ENCODE data around the gene ZSCAN26. TPM values are rescaled to one million over a fixed set of nuclear protein-coding genes. Genes with fewer than 3 reads are reported as not detected.
A peak's percentile ranks its signal among the peaks of the same experiment; 100 is the strongest.

ZSCAN26 gene
- total RNA-seq, 1 experiment from 2014 or later, result 10.8 TPM

GRCh38 chr6:28224131-28225055, 42.5 kb upstream of the ZSCAN26 start:
- H3K27ac ChIP-seq (ENCODE audit: low read length), result peak overlapping the region; percentile 42; the same call in 1 of the 2 replicates
- no peak; the same call in 1 of the 2 replicates for ATAC-seq
- TSS peak; percentile 99 for BruUV-seq (replicated peaks)
- peaks cover 19% of the 10 kb centered on the region for H3K79me2 ChIP-seq (ENCODE audit: low read length)
- DNase-seq, result no peak
- peaks cover 23% of the 10 kb centered on the region for H3K4me1 ChIP-seq (ENCODE audit: insufficient read depth, low read length)
- no peak for TF ChIP-seq EZH2 (IDR thresholded peaks at IDR 0.05; ENCODE audit: low read length, unreplicated experiment)
- no peaks in the 10 kb centered on the region for H3K9me2 ChIP-seq (replicated peaks; ENCODE audit: low read length)
- peak overlapping the region; percentile 93 for H2AFZ ChIP-seq (ENCODE audit: low read length)
- H3K4me3 ChIP-seq (ENCODE audit: low read length), result peak overlapping the region; percentile 92
- no peaks in the 10 kb centered on the region for H4K20me1 ChIP-seq (ENCODE audit: low read length)
- POLR2A ChIA-PET (ENCODE audit: unreplicated experiment), result no interaction called here
- H3K9me3 ChIP-seq (ENCODE audit: low read length), result no peaks in the 10 kb centered on the region
- H3K9ac ChIP-seq (ENCODE audit: low read length), result peak overlapping the region; percentile 81
- CTCF ChIA-PET, result no interaction called here
- H3K4me2 ChIP-seq (ENCODE audit: low read length), result peak overlapping the region; percentile 84
- no peaks in the 10 kb centered on the region for H3K27me3 ChIP-seq (ENCODE audit: low read length)
- intact Hi-C loops (cut with micrococcal nuclease), result loop anchor here (1.0 to 5.0 kb wide), 4 partner anchors 28 to 130 kb away; partner anchors contain the start of genes ZKSCAN4 and ZSCAN31
- H3F3A ChIP-seq (ENCODE audit: low read length, unreplicated experiment), result no peaks in the 10 kb centered on the region
- H3K36me3 ChIP-seq (ENCODE audit: low read depth, low read length), result peaks cover 17% of the 10 kb centered on the region

- Histone ChIP-seq H3F3A (ENCODE audit: low read length, unreplicated experiment) (no peaks in the 10 kb centered on the region), H4K20me1 (ENCODE audit: low read length) (no peaks in the 10 kb centered on the region), H3K27me3 (ENCODE audit: low read length) (no peaks in the 10 kb centered on the region), H2AFZ (ENCODE audit: low read length) (peak within 1 kb of the TSS; percentile 93), H3K36me3 (ENCODE audit: low read depth, low read length) (peaks cover 24% of the 10 kb centered on the region), H3K4me1 (ENCODE audit: insufficient read depth, low read length) (peaks cover 20% of the 10 kb centered on the region), H3K4me2 (ENCODE audit: low read length) (peak within 1 kb of the TSS; percentile 84), H3K4me3 (ENCODE audit: low read length) (peak within 1 kb of the TSS; percentile 92), H3K9me2 (replicated peaks; ENCODE audit: low read length) (no peaks in the 10 kb centered on the region), H3K79me2 (ENCODE audit: low read length) (peaks cover 19% of the 10 kb centered on the region), H3K9ac (ENCODE audit: low read length) (peak within 1 kb of the TSS; percentile 81), H3K27ac (ENCODE audit: low read length) (peak within 1 kb of the TSS; percentile 42), H3K9me3 (ENCODE audit: low read length) (no peaks in the 10 kb centered on the region)
- CTCF ChIA-PET, result no interaction called here
- peak; percentile 93 for DNase-seq
- POLR2A ChIA-PET (ENCODE audit: unreplicated experiment), result no interaction called here
- intact Hi-C loops (cut with micrococcal nuclease), result loop anchor here (1.0 to 5.0 kb wide), 4 partner anchors 27 to 129 kb away; partner anchors contain the start of genes ZKSCAN4 and ZSCAN31
- TSS peak; percentile 73 for BruUV-seq (replicated peaks)
- TF ChIP-seq CTCF (conservative IDR thresholded peaks at IDR 0.05; ENCODE audit: low read depth, low read length) (no peak), EZH2 (IDR thresholded peaks at IDR 0.05; ENCODE audit: low read length, unreplicated experiment) (no peak), EZH2phosphoT487 (IDR thresholded peaks at IDR 0.05; ENCODE audit: borderline replicate concordance, low read length) (no peak)
- ATAC-seq, result peak; percentile 93
Observed at GRCh38 chr6:28225056-28225834, 41.7 kb upstream of the ZSCAN26 start, which contains the start of gene ZSCAN9. Gene ZSCAN9 (plus strand): TSS chr6:28225275. CDS start chr6:28227085, 1,810 bp downstream.

- Histone ChIP-seq H4K20me1 (ENCODE audit: low read length) (no peaks in the 10 kb centered on the region), H3K9ac (ENCODE audit: low read length) (no peak overlapping the region; the same call in 1 of the 2 replicates), H3K36me3 (ENCODE audit: low read depth, low read length) (peaks cover 25% of the 10 kb centered on the region), H2AFZ (ENCODE audit: low read length) (no peak overlapping the region), H3F3A (ENCODE audit: low read length, unreplicated experiment) (no peaks in the 10 kb centered on the region), H3K9me3 (ENCODE audit: low read length) (no peaks in the 10 kb centered on the region), H3K9me2 (replicated peaks; ENCODE audit: low read length) (no peaks in the 10 kb centered on the region), H3K27ac (ENCODE audit: low read length) (no peak overlapping the region), H3K79me2 (ENCODE audit: low read length) (peaks cover 19% of the 10 kb centered on the region), H3K4me2 (ENCODE audit: low read length) (peak overlapping the region; percentile 84), H3K27me3 (ENCODE audit: low read length) (no peaks in the 10 kb centered on the region), H3K4me1 (ENCODE audit: insufficient read depth, low read length) (peaks cover 13% of the 10 kb centered on the region), H3K4me3 (ENCODE audit: low read length) (peak overlapping the region; percentile 92)
- intact Hi-C loops (cut with micrococcal nuclease), result loop anchor here (5.0 kb wide), 1 partner anchor 111 kb away; the partner anchor contains the start of gene ZSCAN31
- DNase-seq, result no peak
- CTCF ChIA-PET, result no interaction called here
- ATAC-seq, result no peak
- no TSS peak for BruUV-seq (replicated peaks)
- TF ChIP-seq EZH2phosphoT487 (IDR thresholded peaks at IDR 0.05; ENCODE audit: borderline replicate concordance, low read length) (no peak), CTCF (conservative IDR thresholded peaks at IDR 0.05; ENCODE audit: low read depth, low read length) (no peak), EZH2 (IDR thresholded peaks at IDR 0.05; ENCODE audit: low read length, unreplicated experiment) (no peak)
- POLR2A ChIA-PET (ENCODE audit: unreplicated experiment), result interaction anchor here (0.6 kb wide), 1 partner anchor 419 kb away, joined by 3 read pairs; no protein-coding TSS in a partner anchor
Observed at GRCh38 chr6:28226460-28226859, 40.5 kb upstream of the ZSCAN26 start.
